CD4-positive, alpha-beta T cell (primary cell): ENCODE data around the gene NEK9. TPM values are rescaled to one million over a fixed set of nuclear protein-coding genes. Genes with fewer than 3 reads are reported as not detected.

Experiments
- ATAC-seq: fragments of 200-7000 bp; cut with Tn5 transposase; one replicate; pipeline ENCODE4 v1.10.0; 2022; ENCODE audit warnings: mild to moderate bottlenecking; ENCODE audit not compliant: poor library complexity
- CTCF ChIA-PET: fragments of 350-600 bp; sonication (Branson Sonifier 250); formaldehyde crosslinking; loops from one replicate; lab custom pipeline; 2021; ENCODE audit warnings: antibody characterized with exemption, inconsistent platforms; lab: Charles Lee
- POLR2A ChIA-PET: fragments of 350-600 bp; sonication (Branson Sonifier 250); formaldehyde crosslinking; loops from one replicate; lab custom pipeline; 2021; ENCODE audit warnings: antibody characterized with exemption, inconsistent platforms; lab: Charles Lee
- DNase-seq, 14 experiments: peaks; one replicate each; pipeline ENCODE4 v3.0.0-alpha.2; 2013 to 2020; ENCODE audit warnings: mixed read lengths in 2 of 14
- H3K27ac ChIP-seq, 2 donors: one replicate each; pipeline versions ENCODE4 v1.5.1 to v1.7.0; 2013; ENCODE audit warnings: low read length in 2 of 2, low read depth in 1 of 2, mild to moderate bottlenecking in 1 of 2
- H3K27me3 ChIP-seq, 2 experiments: 1 replicate in 1 of 2; 2 replicates in 1 of 2; pipeline versions ENCODE4 v1.6.1 to v1.7.0; 2013; ENCODE audit warnings: low read length in 2 of 2, control low read depth in 1 of 2, mild to moderate bottlenecking in 1 of 2, moderate library complexity in 1 of 2; ENCODE audit not compliant: insufficient read depth in 2 of 2, control insufficient read depth in 1 of 2
- H3K36me3 ChIP-seq: one replicate; pipeline ENCODE4 v1.6.1; 2013; ENCODE audit warnings: low read length, control low read depth; ENCODE audit not compliant: insufficient read depth
- H3K4me1 ChIP-seq: one replicate; pipeline ENCODE4 v1.6.1; 2013; ENCODE audit warnings: low read length, control low read depth; ENCODE audit not compliant: insufficient read depth
- H3K4me3 ChIP-seq: one replicate; pipeline ENCODE4 v1.5.1; 2013; ENCODE audit warnings: mild to moderate bottlenecking, low read length, moderate library complexity
- H3K9me3 ChIP-seq, 2 experiments: 1 replicate in 1 of 2; 2 replicates in 1 of 2; pipeline versions ENCODE4 v1.6.1 to v1.7.0; 2013; ENCODE audit warnings: low read length in 2 of 2, mild to moderate bottlenecking in 2 of 2, control low read depth in 1 of 2, moderate library complexity in 1 of 2; ENCODE audit not compliant: control insufficient read depth in 1 of 2, insufficient read depth in 1 of 2
- H3K27ac Mint-ChIP-seq: one replicate; pipeline ENCODE4 v1.8.0; 2020; ENCODE audit warnings: mixed read lengths
- H3K27me3 Mint-ChIP-seq: one replicate; pipeline ENCODE4 v1.8.0; 2021; ENCODE audit warnings: mixed read lengths
- H3K36me3 Mint-ChIP-seq: one replicate; pipeline ENCODE4 v1.8.0; 2021; ENCODE audit warnings: low read depth, mixed read lengths
- H3K4me1 Mint-ChIP-seq: one replicate; pipeline ENCODE4 v1.8.0; 2021; ENCODE audit warnings: low read depth, mixed read lengths
- H3K4me3 Mint-ChIP-seq: one replicate; pipeline ENCODE4 v1.8.0; 2020; ENCODE audit warnings: mild to moderate bottlenecking, mixed read lengths
- H3K9me3 Mint-ChIP-seq: one replicate; pipeline ENCODE4 v1.8.0; 2020; ENCODE audit warnings: mixed read lengths
- CTCF ChIP-seq: fragments of 200-600 bp; IDR thresholded peaks from one replicate; pipeline ENCODE4 v1.8.0; 2022; ENCODE audit warnings: antibody characterized with exemption, mild to moderate bottlenecking
- intact Hi-C, 2 experiments: fragments of 100-400 bp; cut with DNase I in 1 of 2; cut with micrococcal nuclease in 1 of 2; formaldehyde crosslinking; loops; one replicate each; pipeline versions ENCODE4 v1.15.1 to v1.9.0; 2023 to 2025; cut with DNase I, micrococcal nuclease
- total RNA-seq, 174 experiments: library from RNA in 2 of 174; stranded (reverse) in 2 of 174; gene quantifications; one replicate each; pipeline ENCODE4 v1.2.3 and lab custom pipeline; 2021 to 2026

Gene NEK9
- total RNA-seq, 2 experiments from 2014 or later, result 53.5 to 54.1 TPM

GRCh38 chr14:75121552-75121951, 5.3 kb downstream of the NEK9 start:
- ChIA-PET POLR2A (no interaction called here), CTCF (no interaction called here)
- no peak overlapping the region for H3K27ac ChIP-seq
- H3K4me1 Mint-ChIP-seq, result peaks cover 29% of the 10 kb centered on the region
- H3K27ac Mint-ChIP-seq, result no peak overlapping the region
- intact Hi-C loops, result no loop called here
- H3K4me3 Mint-ChIP-seq, result no peak overlapping the region
- no peak for TF ChIP-seq CTCF
- no peaks in the 10 kb centered on the region for H3K27me3 Mint-ChIP-seq
- H3K27me3 ChIP-seq, result no peaks in the 10 kb centered on the region
- no peaks in the 10 kb centered on the region for H3K9me3 Mint-ChIP-seq
- ATAC-seq, result no peak
- H3K4me1 ChIP-seq, result peaks cover 19% of the 10 kb centered on the region
- H3K9me3 ChIP-seq, result no peaks in the 10 kb centered on the region
- peaks cover 68% of the 10 kb centered on the region for H3K36me3 Mint-ChIP-seq
- H3K36me3 ChIP-seq, result peaks cover 53% of the 10 kb centered on the region
- H3K4me3 ChIP-seq, result no peak overlapping the region
- DNase-seq, result no peak

- no peak overlapping the region for H3K27ac ChIP-seq
- H3K9me3 ChIP-seq, result no peaks in the 10 kb centered on the region
- peaks cover 22% of the 10 kb centered on the region for H3K4me1 Mint-ChIP-seq
- H3K36me3 ChIP-seq, result peaks cover 61% of the 10 kb centered on the region
- H3K4me3 ChIP-seq, result no peak overlapping the region
- DNase-seq, result no peak
- H3K4me3 Mint-ChIP-seq, result no peak overlapping the region
- no peak for ATAC-seq
- no peaks in the 10 kb centered on the region for H3K27me3 Mint-ChIP-seq
- ChIA-PET CTCF (interaction anchor here (0.7 kb wide), 1 partner anchor 55 kb away, joined by 3 read pairs; no protein-coding TSS in a partner anchor), POLR2A (no interaction called here)
- H3K36me3 Mint-ChIP-seq, result peaks cover 71% of the 10 kb centered on the region
- H3K4me1 ChIP-seq, result peaks cover 11% of the 10 kb centered on the region
- intact Hi-C loops, result no loop called here
- no peaks in the 10 kb centered on the region for H3K27me3 ChIP-seq
- peak overlapping the region; percentile 49 for H3K27ac Mint-ChIP-seq
- H3K9me3 Mint-ChIP-seq, result no peaks in the 10 kb centered on the region
- no peak for TF ChIP-seq CTCF
Measured at GRCh38 chr14:75120541-75121291, 6.1 kb downstream of the NEK9 start.

GRCh38 chr14:75119056-75119455, 7.8 kb downstream of the NEK9 start:
- H3K27ac ChIP-seq, result no peak overlapping the region
- no peak for ATAC-seq
- POLR2A ChIA-PET, result interaction anchor here (2.7 kb wide), 1 partner anchor 7 kb away, joined by 12 read pairs; the partner anchor contains the start of gene NEK9
- H3K4me1 Mint-ChIP-seq, result peaks cover 12% of the 10 kb centered on the region
- no peak for TF ChIP-seq CTCF
- no peaks in the 10 kb centered on the region for H3K9me3 Mint-ChIP-seq
- H3K4me3 ChIP-seq, result no peak overlapping the region
- no peaks in the 10 kb centered on the region for H3K9me3 ChIP-seq
- H3K36me3 ChIP-seq, result peaks cover 77% of the 10 kb centered on the region
- H3K4me1 ChIP-seq, result peaks cover 5% of the 10 kb centered on the region
- H3K4me3 Mint-ChIP-seq, result no peak overlapping the region
- intact Hi-C loops, result no loop called here
- H3K27me3 ChIP-seq, result no peaks in the 10 kb centered on the region
- CTCF ChIA-PET, result no interaction called here
- DNase-seq, result no peak
- H3K36me3 Mint-ChIP-seq, result peaks cover 85% of the 10 kb centered on the region
- H3K27me3 Mint-ChIP-seq, result no peaks in the 10 kb centered on the region
- no peak overlapping the region for H3K27ac Mint-ChIP-seq
